Measurements from ENCODE around the gene CUBN. TPM values are rescaled to one million over a fixed set of nuclear protein-coding genes. Genes with fewer than 3 reads are reported as not detected.

CUBN gene
- total and polyA plus RNA-seq, 9 of the 15 experiments (the other 6 are each of a cell fraction or from before 2014, with no cell fraction given) = 0.04 to 0.33 (median 0.09) TPM

- 24% methylated on average over 9 of the region's 9 CpGs for WGBS (ENCODE audit: insufficient coverage, low coverage, missing lambda C conversion rate)
- peak overlapping the region; percentile 38; the same call in 1 of the 2 replicates for H2AFZ ChIP-seq (ENCODE audit: low read depth, low read length)
These were observed 210.3 kb downstream of the CUBN start for GRCh38 chr10:16919121-16919982.

More at GRCh38 chr10:16919121-16919982, 210.3 kb downstream of the CUBN start:
- Histone ChIP-seq H3K27ac (ENCODE audit: extremely low read depth, low read depth, low read length) (no peak overlapping the region), H3K79me2 (ENCODE audit: control insufficient read depth, insufficient read depth, low read length) (no peaks in the 10 kb centered on the region), H3K36me3 (ENCODE audit: control insufficient read depth, insufficient read depth, low read length) (no peaks in the 10 kb centered on the region), H4K20me1 (replicated peaks; ENCODE audit: control insufficient read depth, insufficient read depth, low read length) (no peaks in the 10 kb centered on the region), H3K9me3 (replicated peaks; ENCODE audit: control insufficient read depth, insufficient read depth, low read depth, low read length) (no peaks in the 10 kb centered on the region), H3K9me1 (ENCODE audit: control insufficient read depth, insufficient read depth, low read length) (no peaks in the 10 kb centered on the region), H3K27me3 (ENCODE audit: control insufficient read depth in 2 of 2, insufficient read depth in 2 of 2, low read length in 2 of 2) (no peaks in the 10 kb centered on the region), H3K4me2 (ENCODE audit: insufficient read depth, low read length) (no peak overlapping the region; the same call in 1 of the 2 replicates), H3K4me3 (no peak overlapping the region), H3K4me1 (replicated peaks in 1 of 2; ENCODE audit: control insufficient read depth in 2 of 2, insufficient read depth in 2 of 2, low read length in 2 of 2) (no peaks in the 10 kb centered on the region), H3K9ac (ENCODE audit: insufficient read depth in 1 of 2, low read depth in 2 of 2, low read length in 2 of 2) (no peak overlapping the region)
- FAIRE-seq = no peak
- no peak for ATAC-seq
- TF ChIP-seq GABPA (tag; conservative IDR thresholded peaks at IDR 0.05; ENCODE audit: low read depth) (peak; percentile 47; the same call in 1 of the 2 replicates), PBX2 (CRISPR knock-in tag; IDR thresholded peaks at IDR 0.05; ENCODE audit: low read depth) (no peak), PBX2 (tag; conservative IDR thresholded peaks at IDR 0.05; ENCODE audit: low read depth) (0 out of 2 replicates have a peak, but pooled peaks have one; percentile 30), HDAC2 (IDR thresholded peaks at IDR 0.05) (no peak)
- BruUV-seq (replicated peaks) = no TSS peak
- ChIA-PET POLR2A (no interaction called here), CTCF (ENCODE audit: low intra/inter-chr PET ratio) (no interaction called here)
- in situ Hi-C loops (cut with MboI) = no loop called here
- DNase-seq (ENCODE audit: extremely low read depth in 1 of 4, low spot score in 3 of 4) = no peak
- intact Hi-C loops (cut with micrococcal nuclease) = no loop called here

Data from K562 (cell line).